OCI-LY1 (cell line): ENCODE measurements around the gene ZSCAN5A.

Experiments
- EZH2 ChIP-seq: fragments of 200-600 bp; sonication (generic), shearing (Covaris generic); IDR thresholded peaks from 2 replicates; pipeline ENCODE4 v1.8.0; 2017; ENCODE audit warnings: borderline replicate concordance, mixed run types, mild to moderate bottlenecking, antibody characterized with exemption, low read length, moderate library complexity, mixed read lengths
- TF ChIP-seq, protein P1 (sequence below): fragments of 200-600 bp; sonication (generic), shearing (Covaris generic); IDR thresholded peaks from 2 replicates; pipeline ENCODE4 v1.5.1; 2017; ENCODE audit warnings: mild to moderate bottlenecking, antibody characterized with exemption, low read length, moderate library complexity, mixed read lengths

DNA sequence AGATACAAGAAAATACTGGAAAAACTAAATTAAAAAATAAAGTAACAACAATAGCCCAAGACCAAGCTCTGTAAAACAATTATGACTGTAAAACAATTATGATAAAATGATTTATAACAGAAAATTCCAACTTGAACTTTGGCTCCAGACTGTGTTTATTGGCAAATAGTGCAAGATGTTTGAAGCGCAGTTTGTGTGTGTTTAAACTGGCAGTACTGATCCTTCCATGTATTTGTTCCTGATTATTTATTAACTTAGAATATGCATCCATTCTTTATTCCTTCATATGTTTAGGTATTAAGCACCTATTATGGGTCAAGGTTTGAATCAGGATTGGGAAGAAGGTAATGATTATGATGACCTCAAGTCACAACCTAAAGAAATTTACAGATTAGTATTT lies 40.9 kb upstream of the ZSCAN5A start:
- TF ChIP-seq, protein P1, sequence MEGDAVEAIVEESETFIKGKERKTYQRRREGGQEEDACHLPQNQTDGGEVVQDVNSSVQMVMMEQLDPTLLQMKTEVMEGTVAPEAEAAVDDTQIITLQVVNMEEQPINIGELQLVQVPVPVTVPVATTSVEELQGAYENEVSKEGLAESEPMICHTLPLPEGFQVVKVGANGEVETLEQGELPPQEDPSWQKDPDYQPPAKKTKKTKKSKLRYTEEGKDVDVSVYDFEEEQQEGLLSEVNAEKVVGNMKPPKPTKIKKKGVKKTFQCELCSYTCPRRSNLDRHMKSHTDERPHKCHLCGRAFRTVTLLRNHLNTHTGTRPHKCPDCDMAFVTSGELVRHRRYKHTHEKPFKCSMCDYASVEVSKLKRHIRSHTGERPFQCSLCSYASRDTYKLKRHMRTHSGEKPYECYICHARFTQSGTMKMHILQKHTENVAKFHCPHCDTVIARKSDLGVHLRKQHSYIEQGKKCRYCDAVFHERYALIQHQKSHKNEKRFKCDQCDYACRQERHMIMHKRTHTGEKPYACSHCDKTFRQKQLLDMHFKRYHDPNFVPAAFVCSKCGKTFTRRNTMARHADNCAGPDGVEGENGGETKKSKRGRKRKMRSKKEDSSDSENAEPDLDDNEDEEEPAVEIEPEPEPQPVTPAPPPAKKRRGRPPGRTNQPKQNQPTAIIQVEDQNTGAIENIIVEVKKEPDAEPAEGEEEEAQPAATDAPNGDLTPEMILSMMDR: no peak
- no peak for TF ChIP-seq EZH2
